ENCODE data around the gene CD2.

DNA sequence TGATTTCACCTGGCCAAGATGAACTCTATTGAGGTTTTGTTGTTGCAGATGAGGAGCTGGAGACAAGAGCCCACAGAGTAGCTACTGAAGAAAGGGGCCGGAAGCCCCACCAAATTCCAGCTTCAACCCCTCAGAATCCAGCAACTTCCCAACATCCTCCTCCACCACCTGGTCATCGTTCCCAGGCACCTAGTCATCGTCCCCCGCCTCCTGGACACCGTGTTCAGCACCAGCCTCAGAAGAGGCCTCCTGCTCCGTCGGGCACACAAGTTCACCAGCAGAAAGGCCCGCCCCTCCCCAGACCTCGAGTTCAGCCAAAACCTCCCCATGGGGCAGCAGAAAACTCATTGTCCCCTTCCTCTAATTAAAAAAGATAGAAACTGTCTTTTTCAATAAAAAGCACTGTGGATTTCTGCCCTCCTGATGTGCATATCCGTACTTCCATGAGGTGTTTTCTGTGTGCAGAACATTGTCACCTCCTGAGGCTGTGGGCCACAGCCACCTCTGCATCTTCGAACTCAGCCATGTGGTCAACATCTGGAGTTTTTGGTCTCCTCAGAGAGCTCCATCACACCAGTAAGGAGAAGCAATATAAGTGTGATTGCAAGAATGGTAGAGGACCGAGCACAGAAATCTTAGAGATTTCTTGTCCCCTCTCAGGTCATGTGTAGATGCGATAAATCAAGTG is 14.3 kb downstream of the CD2 start:
- TF ChIP-seq, protein P1, sequence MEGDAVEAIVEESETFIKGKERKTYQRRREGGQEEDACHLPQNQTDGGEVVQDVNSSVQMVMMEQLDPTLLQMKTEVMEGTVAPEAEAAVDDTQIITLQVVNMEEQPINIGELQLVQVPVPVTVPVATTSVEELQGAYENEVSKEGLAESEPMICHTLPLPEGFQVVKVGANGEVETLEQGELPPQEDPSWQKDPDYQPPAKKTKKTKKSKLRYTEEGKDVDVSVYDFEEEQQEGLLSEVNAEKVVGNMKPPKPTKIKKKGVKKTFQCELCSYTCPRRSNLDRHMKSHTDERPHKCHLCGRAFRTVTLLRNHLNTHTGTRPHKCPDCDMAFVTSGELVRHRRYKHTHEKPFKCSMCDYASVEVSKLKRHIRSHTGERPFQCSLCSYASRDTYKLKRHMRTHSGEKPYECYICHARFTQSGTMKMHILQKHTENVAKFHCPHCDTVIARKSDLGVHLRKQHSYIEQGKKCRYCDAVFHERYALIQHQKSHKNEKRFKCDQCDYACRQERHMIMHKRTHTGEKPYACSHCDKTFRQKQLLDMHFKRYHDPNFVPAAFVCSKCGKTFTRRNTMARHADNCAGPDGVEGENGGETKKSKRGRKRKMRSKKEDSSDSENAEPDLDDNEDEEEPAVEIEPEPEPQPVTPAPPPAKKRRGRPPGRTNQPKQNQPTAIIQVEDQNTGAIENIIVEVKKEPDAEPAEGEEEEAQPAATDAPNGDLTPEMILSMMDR (IDR thresholded peaks at IDR 0.05), result no peak
- no peak for TF ChIP-seq POLR2AphosphoS5 (IDR thresholded peaks at IDR 0.05)
